ENCODE data around the gene HJURP. TPM values are rescaled to one million over a fixed set of nuclear protein-coding genes. Genes with fewer than 3 reads are reported as not detected.

Gene HJURP
- total RNA-seq, 1 donor from 2014 or later, result 2.0 TPM

DNA sequence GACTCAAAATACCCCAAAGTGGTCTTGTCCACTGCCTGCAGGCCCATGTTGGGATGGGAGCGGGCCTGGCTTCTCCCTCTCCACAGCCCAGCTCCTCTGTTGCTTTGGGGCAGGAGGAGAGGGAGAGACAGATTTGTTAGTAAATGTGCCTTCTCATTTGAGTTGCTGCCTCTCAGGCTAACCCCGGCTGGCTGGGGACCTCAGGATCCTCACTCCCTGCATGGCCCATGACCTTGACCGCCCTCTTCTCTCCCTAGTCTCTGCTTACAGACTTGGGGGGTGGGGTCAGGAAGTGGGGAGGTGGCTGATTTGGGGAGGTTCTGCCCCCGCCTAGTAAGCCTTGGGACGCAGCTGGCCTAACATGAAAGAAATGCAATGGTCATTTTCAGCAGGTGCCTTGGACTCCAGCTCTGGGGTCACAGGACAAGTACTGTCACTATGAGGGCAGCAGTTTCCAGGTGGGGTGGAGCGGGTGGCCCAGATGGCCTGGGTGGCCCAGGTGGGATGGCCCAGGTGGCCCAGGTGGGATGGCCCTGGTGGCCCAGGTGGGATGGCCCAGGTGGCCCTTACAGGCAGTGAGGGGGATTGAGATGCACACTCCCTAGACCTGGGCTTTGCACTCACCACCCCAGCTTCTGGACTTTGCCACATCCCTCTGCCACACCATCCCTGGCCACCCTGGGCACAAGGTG is 24.1 kb downstream of the HJURP start:
- no peak for DNase-seq (ENCODE audit: low read depth in 2 of 2)

DNA sequence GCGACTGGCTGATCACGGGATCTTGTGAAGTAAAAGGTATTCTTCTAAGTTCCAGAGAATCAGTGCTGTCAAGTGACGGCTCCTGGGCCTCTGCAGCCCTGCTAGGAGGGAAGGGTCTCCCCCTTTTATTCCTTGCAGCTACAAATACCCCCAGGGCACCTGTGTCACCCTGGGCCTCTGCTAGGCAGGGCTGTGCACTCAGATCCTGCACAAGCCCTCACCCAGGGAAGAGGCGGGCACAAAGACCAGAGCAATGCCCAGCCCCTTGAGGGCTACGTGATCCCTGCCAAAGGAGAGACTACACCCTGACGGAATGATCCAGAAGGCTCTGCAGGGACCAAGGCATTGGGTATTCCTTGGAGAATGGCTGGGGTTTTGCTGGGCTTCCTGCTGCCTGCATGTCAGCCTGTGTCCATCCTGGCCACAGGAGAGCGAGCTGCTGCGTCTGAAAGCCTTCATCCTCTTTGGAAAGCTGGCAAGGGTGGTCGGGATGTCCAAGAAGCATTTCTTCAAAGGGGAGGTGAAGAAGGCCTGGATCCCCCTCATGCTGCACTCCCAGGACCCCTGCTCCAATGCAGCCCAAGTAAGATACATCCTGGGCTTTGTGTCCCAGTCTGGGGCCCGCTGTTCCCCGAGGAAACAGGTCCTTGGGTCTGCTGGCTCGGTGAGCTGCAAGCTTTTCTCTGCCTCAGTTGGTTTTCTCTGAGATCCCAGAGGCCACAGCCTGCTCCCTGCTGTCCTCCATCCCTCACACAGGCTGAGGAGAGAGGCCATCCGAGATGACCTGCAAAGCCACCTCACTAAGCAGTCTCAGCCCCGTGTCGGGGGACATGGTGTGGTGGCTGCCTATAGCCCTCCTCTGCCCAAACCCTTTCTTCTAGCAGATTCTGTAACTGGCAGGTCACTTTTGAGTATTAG is 24.9 kb downstream of the HJURP start:
- DNase-seq (ENCODE audit: low read depth in 2 of 2), result no peak

DNA sequence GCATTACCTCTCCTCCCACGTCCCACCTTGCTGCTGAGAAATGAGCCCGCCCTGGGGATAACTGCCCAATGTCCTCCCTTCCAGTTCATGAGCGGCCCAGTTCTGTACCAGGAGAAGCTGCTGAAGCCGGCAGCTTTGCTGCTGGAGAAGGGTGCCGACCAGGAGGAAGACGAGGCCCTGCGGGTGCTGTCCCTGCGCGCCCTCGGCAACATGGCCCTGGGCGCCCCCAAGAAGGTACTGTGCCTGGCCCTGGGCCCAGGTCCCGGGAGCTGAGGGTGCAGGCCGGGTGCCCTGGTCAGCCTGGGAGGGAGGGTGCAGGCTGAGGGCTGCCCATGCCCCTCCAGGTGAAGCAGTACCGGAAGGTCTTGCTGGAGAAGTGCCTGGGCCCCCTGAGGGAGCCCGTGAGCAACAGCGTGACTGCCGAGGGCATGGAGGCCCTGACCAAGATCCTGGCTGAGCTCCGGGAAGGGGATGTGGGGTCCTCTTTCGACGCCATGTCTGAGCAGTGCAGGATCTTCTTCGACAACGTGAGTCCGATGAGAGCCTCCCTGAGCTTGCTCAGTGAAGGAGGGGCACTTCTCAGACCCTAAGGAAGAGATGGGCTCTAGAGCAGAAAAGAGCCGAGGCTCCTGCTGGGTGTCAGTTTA is 25.7 kb downstream of the HJURP start:
- DNase-seq (ENCODE audit: low read depth in 2 of 2), result no peak

DNA sequence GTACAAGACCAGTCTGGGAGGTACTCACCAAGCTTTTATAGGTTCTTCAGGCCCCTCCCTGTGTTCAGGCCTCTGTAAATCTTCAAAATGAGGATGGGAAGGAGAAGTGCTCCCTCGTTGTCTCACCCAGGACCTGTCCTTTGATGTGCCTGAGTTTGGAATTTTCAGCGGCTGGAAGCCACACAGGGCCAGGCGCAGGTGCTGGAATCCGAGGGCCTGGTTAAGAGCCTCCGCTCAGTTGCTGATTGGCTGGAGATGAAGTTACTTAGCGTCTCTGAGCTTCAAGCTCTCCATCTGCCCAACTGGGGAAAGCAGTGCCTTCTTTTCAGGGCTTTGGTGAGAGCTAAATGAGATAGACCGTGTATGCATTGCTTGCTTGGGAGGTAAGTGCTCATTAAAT is 30.0 kb downstream of the HJURP start:
- no peak for DNase-seq (ENCODE audit: low read depth in 2 of 2)

DNA sequence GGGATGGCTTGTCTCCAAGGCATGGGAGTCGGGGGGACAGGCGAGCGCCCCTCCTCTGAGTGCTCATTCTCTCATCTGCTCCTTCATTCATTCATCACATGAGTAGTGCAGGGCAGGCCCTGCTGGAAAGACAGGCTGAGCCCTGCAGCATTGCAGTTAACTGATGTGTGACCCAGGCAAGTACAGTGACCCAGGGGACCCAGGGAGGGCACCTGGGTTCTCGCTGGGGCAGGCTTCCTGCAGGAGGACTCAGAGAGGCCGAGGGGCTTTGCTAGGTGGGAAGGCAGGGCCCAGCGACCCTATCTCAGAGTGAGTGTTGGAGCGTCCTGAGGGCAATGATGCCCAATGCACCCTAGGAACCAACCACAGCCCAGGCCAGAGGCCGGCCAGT is 30.6 kb downstream of the HJURP start:
- DNase-seq (ENCODE audit: low read depth in 2 of 2), result no peak

DNA sequence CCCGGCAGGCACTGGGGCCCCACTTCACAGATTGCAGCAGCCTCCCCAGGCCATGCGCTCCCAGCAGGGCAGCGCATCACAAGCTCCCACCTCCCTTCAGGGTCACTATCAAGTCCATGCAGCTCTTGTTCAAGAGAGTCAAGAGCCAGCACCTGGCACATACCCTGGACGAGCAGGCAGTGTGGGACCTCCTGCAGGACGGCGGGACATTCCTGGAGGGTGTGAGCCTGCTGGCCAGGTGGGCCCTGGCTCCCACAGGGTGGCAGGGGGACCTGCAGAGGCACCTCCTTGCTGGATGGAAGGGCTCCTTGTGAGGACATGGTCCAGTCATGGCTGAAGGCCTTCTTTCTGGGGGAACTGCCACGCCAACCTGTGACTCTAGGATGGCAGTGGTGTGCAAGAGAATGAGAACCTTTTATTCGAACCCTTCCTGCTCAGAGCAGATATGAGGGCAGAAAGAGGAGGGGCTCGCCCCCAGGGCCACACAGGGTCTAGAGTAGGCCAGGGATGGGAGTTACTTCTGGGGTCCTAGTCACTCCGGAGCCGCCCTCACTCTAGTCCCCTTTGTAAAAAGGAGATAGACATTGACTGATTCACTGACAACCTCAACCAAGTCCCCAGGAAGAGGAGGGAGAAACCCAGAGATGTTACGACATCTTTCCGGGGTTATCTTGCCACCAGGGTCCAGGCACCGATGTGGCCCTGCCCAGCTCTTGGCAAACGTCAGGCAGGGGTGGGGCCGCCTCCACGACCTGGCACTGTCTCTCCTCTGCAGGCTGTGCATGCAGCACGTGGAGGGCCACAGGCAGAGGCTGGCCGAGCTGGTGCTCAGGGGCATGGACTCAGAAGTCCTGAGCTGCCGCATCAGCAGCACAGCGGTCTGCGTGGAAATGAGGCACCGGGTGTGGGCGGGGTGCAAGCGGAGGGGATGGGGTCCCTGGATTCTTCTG is 31.3 kb downstream of the HJURP start:
- no peak for DNase-seq (ENCODE audit: low read depth in 2 of 2)

DNA sequence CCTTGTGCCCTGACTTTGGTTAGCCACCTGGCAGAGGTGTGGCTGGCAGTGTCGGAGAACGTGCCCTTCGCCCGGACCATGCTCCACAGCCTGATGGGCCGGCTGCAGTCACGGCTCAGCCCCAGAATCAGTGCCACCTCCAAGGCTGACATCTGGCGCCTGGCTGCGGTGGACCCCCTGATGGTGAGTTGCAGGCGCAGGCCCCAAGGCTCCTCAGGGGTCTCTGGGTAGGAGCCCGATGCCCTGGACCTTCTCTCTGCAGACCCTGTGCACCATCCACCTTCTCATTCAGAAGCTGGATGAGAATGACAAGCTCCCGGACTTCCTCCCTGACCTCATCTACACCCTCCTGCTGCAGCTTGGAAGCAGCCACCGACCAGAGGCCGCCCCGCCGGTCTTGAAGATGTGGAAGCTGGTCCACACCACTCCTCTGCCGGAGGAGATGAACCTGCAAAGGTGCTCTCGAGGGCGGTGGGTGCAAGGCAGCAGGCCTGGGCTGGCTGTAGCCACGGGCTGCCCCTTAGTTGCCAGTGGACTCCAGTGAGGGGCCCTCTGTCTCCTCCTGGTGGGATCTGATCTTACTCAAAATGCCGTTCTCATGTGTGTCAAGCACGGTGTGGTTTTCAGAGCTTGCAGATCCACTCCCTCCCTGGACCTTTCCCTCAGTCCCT is 32.1 kb downstream of the HJURP start:
- DNase-seq (ENCODE audit: low read depth in 2 of 2), result no peak

DNA sequence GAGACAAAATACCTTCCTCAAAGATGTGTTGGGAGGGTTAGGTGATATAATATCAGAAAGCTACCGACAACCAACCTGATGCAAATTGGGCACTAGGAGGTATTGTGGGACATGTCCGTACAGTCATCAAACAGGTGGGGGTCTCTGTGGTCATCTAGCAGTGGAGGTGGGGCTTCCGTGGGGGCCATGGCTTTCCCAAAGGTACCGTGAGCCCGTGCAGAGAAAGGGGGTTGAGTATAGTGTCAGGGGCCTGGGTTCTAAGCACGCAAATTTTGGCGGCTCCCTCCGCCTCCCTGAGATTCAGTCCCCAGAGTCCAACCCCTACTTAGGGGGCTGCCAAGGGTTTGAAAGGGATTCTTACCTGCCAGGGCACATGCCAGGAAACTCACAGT is 32.6 kb downstream of the HJURP start:
- no peak for DNase-seq (ENCODE audit: low read depth in 2 of 2)

DNA sequence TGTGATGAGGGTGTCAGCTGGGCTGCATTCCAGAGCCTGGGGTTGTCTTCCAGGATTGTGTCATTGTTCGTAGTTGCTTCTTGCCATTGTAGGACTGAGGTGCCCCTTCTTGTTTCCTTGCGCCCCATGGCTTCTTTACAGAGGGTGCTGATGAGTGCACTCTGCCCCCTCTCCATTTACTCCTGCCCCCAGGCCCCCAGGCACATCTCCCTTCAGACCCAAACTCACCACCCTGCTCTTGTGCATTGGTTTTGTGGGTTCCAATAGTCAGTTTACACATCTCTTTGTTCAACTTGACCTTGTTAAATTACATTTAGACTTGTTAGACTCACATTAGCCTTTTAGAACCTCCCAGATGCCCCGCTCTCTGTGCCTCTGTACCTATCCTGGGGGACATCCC is 33.1 kb downstream of the HJURP start:
- no peak for DNase-seq (ENCODE audit: low read depth in 2 of 2)

DNA sequence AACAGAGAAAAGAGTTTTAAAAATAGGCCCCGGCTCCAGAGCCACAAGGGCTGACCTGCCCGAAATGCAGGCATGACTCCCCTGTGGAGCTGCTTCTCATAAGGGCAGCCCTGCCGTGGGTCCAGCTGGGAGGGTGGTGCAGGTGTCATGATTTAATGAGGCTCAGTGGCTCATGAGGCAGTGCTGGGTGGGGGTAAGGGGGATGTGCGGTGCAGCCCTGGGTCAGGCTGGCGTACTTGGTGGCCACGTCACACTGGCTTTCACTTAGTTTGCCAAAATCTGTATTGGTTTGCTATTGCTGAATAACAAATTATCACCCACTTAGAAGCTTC is 33.6 kb downstream of the HJURP start:
- no peak for DNase-seq (ENCODE audit: low read depth in 2 of 2)

DNA sequence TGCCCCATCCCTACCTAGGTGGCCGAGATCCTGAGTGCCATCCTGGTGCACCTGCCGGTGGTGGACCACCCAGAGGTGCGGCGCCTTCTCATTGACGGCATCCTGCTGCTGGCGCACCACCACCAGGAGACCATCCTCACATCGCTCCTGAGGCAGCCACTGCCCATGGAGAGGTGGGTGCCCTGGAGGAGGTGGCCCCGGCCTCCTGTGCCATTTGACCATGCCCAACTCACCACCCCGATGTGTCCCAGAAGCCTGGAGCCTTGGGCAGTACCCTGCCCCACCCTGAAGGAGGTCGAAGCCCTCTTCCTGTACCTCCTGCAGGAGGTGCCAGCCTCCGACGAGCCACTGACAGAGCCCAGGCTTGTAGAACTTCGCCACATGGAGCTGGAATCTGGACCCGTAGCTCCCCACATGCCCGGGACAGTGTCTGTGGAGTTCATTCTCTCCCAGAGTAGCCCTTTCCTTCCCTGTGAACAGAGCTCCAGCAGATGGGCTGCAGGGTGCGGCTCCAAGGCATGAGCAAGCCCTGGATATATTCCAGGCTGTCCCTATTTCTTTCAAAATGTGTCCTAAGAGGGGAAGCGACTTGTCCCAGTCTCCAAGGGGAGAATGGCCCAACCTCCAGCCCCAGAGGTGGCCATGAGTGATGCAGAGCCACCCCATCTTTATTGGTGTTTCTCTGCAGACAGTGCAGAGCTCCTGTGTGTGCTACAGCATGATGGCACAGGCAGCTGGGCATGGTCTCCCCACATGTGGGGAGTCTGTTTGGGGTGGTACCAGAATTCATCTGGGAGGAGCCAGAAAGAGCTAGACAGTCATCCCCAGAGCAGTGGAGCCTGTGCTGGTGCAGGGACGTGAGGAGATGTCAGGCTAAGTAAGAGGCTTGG is 34.2 kb downstream of the HJURP start:
- DNase-seq (ENCODE audit: low read depth in 2 of 2), result no peak

DNA sequence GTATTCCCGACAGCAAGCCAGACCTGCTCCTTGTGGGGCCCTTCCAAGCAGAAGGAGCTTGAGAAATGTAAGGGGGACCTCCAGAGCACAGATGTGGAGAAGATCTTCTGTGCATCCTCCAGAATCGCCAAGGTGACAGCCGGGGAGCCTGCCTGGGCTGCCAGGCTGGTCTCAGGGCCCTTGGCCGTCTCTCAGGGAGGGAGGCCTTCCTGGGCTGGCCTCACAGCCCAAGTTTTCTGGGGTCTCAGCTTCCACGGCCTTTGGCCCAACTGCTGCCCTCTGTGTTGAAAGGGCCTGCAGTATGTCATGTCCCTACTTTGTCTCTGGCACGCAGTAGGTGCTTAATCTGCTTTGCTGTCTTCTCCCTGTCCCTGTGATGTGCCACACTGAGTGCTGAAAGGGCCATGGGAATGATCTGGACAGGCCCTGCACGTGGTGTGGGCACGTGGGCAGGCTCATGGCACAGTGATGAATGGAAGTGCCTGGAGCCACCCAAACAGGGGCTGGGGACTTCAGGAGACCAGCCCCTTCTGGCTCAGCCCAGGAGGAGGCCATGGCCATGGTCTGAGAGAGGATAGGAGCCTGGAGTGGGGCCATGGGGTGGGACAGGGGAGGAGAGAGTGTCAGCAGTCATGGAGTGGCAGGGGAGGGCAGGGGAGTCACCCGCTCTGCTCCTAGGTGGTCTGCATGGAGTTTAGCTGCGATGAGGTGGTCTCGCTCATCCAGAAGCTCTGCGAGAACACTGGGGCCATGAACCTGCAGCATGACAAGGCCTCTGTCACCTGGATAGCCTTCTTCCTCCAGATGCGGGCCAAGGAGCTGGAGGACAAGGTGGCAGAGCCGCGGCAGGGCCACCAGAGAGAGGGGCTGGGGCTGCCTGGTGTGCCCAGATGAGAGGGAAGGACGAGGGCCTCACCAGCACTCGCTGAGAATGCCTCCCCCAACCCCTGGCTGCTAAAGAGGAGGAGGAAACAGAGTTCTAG is 35.4 kb downstream of the HJURP start:
- DNase-seq (ENCODE audit: low read depth in 2 of 2), result no peak

DNA sequence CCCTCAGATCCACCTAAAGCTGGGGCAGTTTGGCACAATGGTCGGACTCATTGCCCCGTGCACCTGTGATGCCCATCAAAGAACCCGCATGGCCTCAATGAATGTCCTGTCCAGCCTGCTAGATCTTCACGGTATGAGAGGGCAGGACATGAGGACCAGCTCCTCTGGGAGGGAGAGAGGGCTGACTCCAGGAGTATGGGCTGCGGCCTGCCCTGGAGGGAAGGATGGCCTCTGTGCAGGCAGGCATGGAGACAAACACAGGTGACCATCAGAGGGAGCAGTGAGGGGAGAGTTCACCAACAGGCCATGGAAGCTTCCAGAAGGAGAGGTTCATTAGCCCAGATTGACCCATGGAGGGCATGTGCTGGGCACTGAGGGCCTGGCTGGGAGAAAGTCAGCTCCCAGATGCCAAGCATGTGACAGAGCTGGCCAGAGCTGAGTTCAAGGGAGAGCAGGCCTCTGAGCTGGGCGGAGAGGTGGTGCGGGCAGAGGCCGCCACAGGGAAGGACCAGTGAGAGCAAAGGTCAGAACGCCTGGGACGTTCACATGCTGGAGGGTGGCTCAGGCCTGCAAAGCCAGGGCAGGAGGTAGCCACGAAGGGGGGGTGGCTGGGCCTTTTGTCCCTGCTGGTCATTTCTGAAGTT is 36.2 kb downstream of the HJURP start:
- DNase-seq (ENCODE audit: low read depth in 2 of 2), result no peak

DNA sequence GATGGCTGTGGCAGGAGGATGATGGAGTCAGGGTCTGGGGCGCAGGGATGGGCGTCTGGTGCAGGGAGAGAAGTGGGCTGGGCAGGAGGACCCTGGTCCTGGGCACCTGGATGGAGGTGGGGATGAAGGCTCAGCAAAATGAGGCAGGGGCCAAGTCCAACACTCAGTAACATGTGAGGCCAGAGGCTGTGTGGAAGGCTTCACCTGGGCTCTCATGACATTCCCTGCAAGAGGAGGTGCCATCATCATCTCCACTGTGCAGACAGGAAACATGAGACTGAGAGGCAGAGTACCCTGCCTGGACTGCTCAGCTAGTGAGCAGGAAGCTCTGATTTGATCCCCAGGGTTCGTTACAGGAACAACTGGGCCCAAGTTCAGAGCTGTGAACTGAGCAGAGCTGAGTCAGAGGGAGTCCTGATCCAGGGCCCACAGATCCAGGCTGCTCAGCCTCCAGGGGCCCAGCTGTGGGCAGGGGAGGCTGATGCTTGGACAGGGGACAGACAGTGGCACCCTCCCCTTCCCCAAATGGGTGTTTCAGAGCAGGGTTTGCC is 36.9 kb downstream of the HJURP start:
- DNase-seq (ENCODE audit: low read depth in 2 of 2), result no peak

DNA sequence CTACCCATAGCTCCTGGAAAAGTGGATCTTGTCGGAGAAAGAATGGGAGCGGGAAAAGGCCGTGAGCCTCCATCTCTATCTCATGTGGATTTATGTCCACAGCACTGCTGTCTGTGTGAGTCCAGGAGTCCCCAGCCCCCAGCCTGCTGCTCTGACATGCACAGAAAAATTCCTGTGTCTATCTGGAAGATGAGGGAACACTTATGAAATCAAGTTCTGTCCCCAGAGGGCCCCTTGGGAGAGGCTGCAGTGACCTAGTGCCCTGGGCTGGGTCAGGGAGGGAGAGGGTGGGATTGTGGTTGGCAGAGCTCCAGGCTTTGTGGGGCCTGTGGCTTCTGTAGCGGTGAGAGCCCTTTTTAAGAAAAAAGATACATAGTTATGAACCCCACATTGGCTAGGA is 37.6 kb downstream of the HJURP start:
- DNase-seq (ENCODE audit: low read depth in 2 of 2), result no peak

DNA sequence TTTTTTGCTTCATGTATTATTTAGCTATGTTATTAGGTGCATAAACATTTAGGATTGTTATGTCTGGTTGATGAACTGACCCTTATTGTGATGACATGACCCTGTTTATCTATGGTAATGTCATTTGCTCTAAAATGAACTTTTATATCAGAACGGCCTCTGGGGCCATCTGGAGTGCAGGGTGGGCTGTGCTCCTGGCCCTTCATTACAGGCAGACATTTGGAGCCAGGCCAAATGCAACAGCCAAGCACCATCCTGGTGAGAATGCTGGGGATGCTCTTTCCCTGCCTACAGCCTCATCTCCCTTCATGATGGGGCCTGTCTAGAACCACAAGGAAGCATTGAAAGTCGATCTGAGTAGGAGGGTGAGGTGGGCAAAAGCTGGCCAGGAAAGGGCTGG is 38.0 kb downstream of the HJURP start:
- DNase-seq (ENCODE audit: low read depth in 2 of 2), result no peak

DNA sequence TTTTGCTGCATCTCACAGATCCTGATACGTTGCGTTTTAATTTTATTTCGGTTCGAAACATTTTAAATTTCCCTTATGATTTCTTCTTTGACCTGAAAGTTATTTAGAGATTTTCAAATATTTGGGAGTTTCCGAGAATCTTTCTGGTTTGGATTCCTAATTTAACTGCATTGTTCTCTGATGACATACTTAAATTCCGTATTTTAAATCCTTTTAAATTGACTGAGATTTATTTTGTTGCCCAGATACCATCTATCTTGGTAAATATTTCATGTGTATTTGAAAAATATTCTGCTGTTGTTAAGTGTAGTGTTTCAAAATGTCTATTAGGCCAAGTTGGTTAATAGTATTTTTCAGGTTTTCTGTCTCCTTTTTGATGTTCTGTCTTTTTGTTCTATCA is 38.5 kb downstream of the HJURP start:
- no peak for DNase-seq (ENCODE audit: low read depth in 2 of 2)

Data from lung microvascular endothelial cell (primary cell).